ENCODE measurements around the gene NR6A1.
A peak's percentile ranks its signal among the peaks of the same experiment; 100 is the strongest.

Gene NR6A1

DNA sequence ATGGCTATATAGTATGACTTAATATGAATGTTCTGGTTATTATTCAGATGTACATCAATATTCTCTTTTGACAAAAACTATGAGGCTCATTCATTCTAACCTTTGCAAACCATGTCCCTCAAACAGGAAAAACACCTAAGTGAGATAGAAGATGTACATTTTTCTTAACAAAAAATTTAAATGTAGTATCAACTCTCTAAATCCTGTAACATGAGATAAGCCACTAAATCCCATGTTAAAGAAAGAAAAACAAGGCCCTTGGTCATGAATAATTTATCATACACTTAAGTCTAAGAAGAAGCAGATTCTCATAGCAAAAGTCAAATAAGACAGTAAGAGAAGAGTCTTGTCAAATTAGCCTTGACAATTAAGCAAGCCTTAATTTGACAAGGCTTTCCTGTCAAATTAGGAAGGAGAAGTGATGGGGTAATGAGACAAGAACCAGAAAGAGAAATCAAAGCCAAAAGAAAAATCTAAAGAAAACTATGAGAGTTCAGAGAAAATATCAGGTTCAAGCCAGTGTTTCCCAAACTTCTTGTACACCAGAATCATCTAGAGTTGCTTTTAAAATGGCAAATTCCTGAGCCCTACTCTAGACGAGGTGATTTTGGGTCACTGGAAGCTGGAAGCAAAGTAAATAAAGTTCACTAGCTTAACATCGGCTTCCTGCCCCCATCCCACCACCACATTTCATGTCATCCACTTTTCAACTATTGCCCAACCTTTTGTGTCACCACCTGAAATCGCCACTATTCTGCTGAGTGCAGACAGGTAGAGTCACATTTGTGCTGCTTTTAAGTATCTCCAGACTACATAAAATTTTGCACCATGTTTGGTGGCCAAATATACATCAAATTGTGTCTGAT lies 76.5 kb downstream of the NR6A1 start:
- no peak for DNase-seq

DNA sequence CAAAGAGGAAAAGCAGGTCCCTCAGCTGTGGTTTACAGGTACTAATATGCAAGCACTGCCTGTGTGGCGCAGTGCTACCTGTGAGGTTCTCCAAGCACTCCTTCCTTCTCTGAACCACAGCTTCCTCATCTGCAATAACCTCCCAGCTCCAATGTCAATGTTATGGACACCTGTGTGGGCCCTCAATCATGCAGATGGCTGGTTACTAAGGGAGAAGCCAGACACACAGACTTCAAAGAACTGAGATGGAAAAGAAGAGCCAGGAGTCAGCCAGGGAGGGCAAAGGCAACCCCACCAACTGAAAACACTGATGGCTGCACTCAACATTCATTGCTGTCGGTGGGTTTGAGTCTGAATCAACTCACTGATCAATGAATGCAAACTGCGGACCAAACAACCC lies 77.7 kb downstream of the NR6A1 start:
- no peak for DNase-seq

DNA sequence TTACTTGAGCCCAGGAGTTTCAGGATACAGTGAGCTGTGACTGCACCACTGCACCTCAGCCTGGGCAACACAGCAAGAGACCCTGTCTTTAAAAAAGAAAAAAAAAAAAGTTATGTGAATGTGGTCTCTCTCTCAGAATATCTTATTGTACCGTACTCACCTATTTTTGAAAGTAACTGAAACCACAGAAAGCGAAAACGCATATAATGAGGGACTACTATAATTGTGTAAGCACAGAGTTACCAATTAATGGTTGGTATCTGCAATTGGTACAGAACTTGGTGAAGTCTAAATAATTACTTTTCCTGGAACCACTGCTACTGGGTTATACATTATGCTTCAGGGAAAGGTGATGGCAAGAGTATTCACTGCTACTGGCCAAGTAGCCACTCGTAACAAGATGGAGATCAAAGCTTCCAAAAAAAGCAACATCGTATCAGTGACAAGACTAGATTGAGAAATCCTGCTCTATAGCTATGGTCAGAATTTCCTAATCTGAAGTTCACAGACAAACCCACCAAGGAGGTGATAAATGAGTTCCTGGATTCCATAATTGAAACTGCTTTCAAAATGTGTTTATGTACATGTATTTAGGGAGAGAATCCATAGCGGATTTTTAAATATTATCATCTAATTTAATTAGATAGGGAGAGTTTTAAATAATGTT lies 82.7 kb downstream of the NR6A1 start:
- no peak for DNase-seq

DNA sequence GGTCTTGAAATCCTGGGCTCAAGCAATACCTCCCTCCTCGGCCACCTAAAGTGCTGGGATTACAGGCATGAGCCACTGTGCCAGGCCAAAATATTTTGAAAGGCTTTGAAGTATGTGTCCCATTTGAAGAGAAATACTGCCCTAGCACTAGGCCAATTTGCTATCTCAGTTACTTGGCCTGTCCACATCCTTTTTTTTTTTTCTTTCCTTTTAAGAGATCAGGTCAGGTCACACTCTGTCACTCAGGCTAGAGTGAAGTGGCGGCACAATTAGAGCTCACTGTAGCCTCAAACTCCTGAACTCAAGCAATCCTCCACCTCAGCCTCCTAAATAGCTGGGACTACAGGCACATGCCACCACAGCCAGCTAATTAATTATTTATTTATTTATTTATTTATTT lies 84.2 kb downstream of the NR6A1 start:
- DNase-seq = no peak

DNA sequence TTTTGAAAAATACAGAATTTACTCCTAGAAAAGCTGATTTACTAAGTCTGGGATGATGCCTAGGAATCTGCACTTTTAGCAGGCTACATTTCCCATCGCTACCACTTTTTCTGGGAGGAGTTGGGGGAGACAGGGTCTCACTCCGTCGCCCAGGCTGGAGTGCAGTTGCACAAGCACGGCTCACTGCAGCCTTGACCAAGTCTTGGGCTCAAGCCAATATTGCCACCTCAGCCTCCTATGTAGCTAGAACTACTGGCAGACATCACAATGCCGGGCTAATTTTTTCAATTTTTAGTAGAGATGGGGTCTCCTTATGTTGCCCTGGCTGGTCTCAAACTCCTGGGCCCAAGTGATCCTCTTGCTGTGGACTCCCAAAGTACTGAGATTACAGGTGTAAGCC lies 85.9 kb downstream of the NR6A1 start:
- DNase-seq = no peak

- DNase-seq = no peak
These were observed 86.9 kb downstream of the NR6A1 start for GRCh38 chr9:124684169-124684568.

DNA sequence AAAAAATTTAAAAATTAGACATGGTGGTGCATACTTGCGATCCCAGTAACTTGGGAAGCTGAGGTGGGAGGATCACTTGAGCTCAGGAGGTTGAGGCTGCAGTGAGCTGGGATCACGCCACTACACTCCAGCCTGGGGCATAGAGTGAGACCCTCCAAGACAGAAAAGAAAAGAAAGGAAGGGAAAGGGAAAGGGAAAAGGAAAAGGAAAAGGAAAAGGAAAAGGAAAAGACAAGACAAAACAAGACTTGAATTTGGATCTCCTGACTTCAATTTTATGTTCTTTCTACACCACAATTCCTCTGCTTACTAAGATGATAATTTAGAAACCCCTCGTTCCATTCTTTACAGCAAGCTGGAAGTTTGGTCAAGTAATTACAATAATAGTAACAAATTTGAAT lies 88.1 kb downstream of the NR6A1 start:
- DNase-seq = no peak

GRCh38 chr9:124680714-124681390 lies 90.3 kb downstream of the NR6A1 start:
- no peak for DNase-seq

- no peak for DNase-seq
These were observed 91.1 kb downstream of the NR6A1 start for GRCh38 chr9:124680049-124680448.

GRCh38 chr9:124676159-124676551 lies 95.0 kb downstream of the NR6A1 start:
- DNase-seq = peak in 1 of 51 donors; percentile 54

DNA sequence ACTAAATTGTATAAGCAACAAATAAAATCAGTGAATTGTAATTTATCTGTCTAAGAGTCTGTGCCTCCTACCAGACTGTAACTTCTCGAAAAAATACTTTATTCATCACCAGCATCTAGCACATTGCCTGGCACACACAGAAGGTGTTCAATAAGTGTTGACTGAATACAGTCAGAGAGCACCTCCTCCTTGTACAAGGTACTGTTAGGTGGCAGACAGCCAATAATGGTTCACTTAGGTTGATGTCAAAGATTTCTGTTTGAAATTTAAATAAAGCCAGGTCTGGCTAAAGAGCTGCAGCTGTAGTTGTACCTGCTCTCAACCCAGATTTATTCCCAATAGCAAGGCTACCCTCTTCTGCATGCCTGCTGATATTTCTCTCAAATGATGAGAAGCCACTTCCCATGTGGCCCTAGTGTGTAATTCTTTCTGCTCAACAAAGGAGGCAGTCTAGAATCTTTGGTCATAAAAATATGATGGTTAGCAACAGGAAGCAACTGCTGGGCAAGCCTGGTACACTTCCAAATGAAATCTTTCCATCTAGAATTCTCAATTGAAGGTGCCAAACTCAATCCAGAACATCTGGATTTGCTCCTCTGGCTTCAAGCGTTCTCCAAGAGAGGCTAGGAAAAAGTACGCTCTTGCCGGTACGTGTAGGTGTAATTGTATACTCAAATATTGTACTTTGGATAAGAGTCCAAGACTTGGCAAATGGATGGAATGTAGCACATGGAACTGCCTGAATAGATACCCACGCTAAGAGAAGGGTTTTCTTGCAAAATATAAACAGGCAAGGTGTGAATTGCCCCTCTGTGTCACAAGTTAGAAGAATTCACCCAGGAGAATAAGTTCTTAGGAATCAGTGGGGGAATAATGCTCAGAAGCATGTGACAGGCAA lies 95.6 kb downstream of the NR6A1 start:
- peak in 1 of 51 donors; percentile 54 for DNase-seq

DNA sequence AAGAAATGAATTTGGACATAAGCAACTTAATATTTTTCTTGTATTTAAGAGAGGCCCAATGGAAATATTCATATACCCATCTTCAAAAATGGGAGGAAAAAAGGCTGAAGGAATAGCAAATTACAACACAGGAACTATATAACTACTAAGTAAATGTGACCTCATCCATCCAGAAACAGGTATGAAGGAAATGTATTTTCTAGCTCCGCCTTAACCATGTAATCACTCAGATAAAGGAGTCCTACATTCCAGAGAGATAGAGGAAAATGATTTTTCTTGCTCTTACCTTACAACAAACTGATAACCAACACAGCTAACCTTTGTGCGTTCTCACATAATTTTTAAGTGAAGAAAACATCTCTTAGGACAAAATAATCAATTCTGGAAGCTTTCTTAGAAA lies 96.5 kb downstream of the NR6A1 start:
- no peak for DNase-seq

- DNase-seq = no peak
These were observed 98.0 kb downstream of the NR6A1 start for GRCh38 chr9:124673063-124673462.

DNA sequence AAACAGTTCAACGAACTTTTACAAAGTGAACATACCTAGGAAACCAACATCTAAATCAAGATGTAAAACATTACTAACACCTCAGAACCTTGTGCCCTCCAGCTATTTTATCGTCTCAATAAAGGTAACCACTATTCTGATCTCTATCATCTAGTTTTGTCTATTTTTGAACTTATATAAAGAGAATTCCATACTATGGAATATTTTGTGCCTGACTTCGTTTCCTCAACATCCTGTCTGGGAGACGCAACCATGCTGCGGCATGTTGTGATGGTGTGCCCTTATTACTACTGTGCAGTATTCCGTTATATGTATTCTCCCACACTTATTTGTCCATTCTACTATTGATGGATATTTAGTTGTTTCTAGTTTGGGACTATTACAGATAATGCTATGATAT lies 99.2 kb downstream of the NR6A1 start:
- no peak for DNase-seq

DNA sequence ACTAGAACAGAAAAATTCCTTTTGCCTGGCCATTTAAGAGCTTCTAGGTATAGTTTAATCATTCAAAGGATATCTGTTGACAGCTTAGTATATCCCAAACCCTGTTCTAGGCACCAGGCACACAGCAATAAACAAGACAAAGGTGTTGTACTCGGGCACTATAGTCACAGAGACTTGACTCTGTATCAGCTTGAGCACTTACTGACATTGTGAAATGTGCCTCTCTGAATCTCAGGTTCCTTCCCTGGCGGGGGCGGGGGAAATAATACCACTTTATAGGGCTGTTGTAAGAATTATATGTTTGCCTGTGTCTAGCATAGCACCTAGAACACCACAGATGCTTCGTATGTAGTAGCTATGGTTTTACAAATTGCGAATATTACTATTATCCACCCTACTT lies 104.5 kb downstream of the NR6A1 start:
- DNase-seq = no peak

GRCh38 chr9:124665391-124666058 lies 105.6 kb downstream of the NR6A1 start:
- DNase-seq = no peak

DNA sequence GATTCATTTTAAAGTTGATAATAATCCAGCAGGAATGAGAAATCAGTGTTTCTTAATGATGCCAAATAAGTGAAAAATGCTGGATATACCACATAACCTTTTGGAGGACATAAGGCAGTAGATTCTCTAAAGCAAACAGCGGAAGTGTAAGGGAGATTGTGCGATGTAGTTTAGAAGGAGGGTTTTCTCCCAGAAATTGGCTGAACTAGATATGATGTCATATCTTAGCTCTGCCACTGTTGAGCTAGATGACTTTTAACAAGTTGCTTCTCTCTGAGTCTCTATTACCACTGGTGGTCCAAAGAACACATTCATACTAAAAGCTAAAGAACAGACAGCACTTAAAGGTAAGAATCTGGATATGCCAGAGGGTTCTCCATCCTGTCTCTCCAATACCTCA lies 107.0 kb downstream of the NR6A1 start:
- no peak for DNase-seq

DNA sequence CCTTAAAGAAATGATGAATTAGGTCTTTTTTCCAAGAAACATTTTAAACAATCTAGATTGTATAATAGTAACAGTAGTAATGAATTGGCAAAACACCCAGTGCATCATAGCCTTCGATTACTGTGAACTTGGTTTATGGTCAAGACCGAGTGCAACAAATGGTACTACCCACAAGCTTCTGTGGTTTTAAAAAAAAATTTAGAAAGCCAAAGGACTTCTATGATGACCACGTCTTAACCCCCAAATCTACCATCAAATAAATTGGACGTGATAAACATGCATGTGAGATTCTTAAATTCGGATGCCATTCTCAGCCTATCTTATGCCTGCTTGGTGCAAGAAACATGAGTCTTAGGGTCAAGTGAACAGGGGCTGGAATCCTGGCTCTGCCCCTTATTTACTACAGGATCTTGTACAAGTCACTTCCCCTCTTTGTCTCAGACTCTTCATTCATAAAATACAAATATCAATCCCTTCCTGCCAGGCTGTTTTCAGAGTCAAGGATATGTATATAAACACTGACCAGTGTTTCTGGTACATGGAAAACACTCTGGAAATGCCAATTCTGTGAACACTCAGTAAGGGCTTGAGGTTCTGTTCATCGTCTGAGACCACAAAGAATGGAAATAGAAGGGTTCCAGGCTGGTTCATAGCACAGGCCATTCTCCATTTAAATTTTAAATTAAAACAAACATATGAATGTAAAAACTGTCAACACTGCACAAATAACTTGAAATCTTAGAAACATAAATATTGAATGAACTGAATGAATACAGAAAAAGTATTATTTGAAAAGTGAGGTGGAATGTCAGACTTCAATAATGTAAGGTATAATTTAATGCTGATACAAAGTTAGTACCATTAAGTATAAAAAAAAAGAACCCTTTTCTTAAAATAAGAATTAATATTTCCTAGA lies 107.8 kb downstream of the NR6A1 start:
- no peak for DNase-seq

- no peak for DNase-seq
These were observed 108.5 kb downstream of the NR6A1 start for GRCh38 chr9:124662561-124662960.

DNA sequence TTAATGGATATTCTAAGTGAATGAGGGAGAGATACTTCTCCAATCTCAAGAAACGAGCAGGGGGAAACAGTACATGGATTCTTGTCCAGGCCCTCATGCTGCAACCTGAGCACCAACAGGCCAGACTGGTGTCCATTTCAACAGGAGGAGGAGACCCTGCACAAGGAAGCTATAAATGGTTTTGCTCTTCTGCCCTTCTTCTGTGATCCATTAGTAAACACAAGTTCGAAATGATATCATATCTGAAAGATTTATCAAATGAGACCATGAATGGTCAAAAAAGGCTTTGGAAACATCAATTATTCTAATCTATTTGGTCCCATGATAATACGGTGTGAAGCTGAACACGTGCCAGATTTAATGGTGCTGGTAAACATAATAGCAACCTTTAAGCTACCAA lies 109.8 kb downstream of the NR6A1 start:
- no peak for DNase-seq

Data from hypothalamus (tissue), 51 donors.